ENCODE measurements around the gene TATDN2.
A peak's percentile ranks its signal among the peaks of the same experiment; 100 is the strongest.
"Not testable (repeated sequence)": the region's sequence is repeated elsewhere in the genome, so short reads cannot be mapped to it uniquely, and the experiment has no call there.

Gene TATDN2

DNA sequence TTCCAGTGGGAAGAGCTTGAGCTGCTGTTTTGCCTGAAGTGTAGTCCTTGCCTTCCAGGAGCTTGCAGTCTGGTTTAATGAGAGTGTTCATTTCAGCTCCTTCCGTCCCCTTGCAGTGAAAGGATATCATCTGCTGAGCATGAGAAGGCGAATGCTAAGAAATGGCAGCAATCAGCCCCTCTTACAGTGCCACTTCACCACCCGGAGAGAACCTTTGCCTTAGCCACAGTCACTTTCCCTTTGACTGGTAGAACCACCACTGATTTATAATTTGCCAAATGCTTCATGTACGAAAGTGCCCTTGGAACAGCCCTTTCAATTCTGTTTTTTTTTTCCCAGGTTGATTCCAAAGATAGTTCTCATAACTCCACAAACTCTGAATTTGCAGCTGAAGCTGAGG, 11.5 kb downstream of the TATDN2 start:
- DNase-seq (ENCODE audit: low spot score) = no peak
- in situ Hi-C loops (cut with MboI; ENCODE audit: low pct_unique_long_range_greater_than_20kb, low sequenced_read_pairs, unreplicated experiment) = no loop called here
- no peak for TF ChIP-seq CTCF (IDR thresholded peaks at IDR 0.05; ENCODE audit: extremely low read depth, insufficient read depth, missing control alignments)

DNA sequence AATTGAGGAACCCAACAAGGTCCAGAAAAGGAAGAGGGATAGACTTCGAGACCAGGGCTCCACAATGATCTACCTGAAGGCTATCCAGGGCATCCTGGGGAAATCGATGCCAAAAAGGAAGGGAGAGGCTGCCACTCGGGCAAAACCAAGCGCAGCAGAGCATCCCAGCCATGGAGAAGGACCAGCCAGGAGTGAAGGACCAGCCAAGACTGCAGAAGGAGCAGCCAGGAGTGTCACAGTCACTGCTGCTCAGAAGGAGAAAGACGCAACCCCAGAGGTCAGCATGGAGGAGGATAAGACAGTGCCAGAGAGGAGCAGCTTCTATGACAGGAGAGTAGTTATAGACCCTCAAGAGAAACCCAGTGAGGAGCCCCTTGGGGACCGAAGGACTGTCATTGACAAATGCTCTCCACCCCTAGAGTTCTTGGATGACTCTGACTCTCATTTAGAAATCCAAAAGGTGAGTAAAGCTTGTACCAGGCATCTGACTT, 12.0 kb downstream of the TATDN2 start:
- in situ Hi-C loops (cut with MboI; ENCODE audit: low pct_unique_long_range_greater_than_20kb, low sequenced_read_pairs, unreplicated experiment) = no loop called here
- no peak for TF ChIP-seq CTCF (IDR thresholded peaks at IDR 0.05; ENCODE audit: extremely low read depth, insufficient read depth, missing control alignments)
- DNase-seq (ENCODE audit: low spot score) = no peak

- DNase-seq (ENCODE audit: low spot score) = no peak
- in situ Hi-C loops (cut with MboI; ENCODE audit: low pct_unique_long_range_greater_than_20kb, low sequenced_read_pairs, unreplicated experiment) = no loop called here
- no peak for TF ChIP-seq CTCF (IDR thresholded peaks at IDR 0.05; ENCODE audit: extremely low read depth, insufficient read depth, missing control alignments)
Measured at GRCh38 chr3:10262027-10262426, 13.8 kb downstream of the TATDN2 start.

GRCh38 chr3:10263646-10264363, 15.5 kb downstream of the TATDN2 start:
- no peak for DNase-seq (ENCODE audit: low spot score)
- TF ChIP-seq CTCF (IDR thresholded peaks at IDR 0.05; ENCODE audit: extremely low read depth, insufficient read depth, missing control alignments) = peak; percentile 17
- in situ Hi-C loops (cut with MboI; ENCODE audit: low pct_unique_long_range_greater_than_20kb, low sequenced_read_pairs, unreplicated experiment) = no loop called here

DNA sequence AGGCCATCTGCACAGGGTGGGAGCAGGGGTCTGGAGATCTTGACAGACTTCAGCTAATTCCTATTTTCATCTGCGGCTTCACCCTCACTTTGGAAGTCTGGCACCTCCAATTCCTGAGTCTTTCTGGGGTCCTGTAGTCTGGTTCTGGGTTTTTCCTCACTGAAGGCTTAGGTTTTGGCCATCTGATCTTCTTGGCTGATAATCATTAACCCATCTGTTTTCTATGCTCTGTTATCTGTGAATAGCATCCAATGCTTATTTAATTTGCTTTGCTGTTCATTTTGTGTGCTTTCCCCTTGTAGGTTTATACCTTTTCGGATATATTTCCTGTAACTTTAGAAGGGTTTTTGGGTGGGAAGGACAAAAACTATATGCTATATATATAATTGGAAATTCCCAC, 17.6 kb downstream of the TATDN2 start:
- no peak for DNase-seq (ENCODE audit: low spot score)
- no peak for TF ChIP-seq CTCF (IDR thresholded peaks at IDR 0.05; ENCODE audit: extremely low read depth, insufficient read depth, missing control alignments)
- in situ Hi-C loops (cut with MboI; ENCODE audit: low pct_unique_long_range_greater_than_20kb, low sequenced_read_pairs, unreplicated experiment) = no loop called here

GRCh38 chr3:10266936-10267335, 18.7 kb downstream of the TATDN2 start:
- DNase-seq (ENCODE audit: low spot score); in situ Hi-C loops (cut with MboI; ENCODE audit: low pct_unique_long_range_greater_than_20kb, low sequenced_read_pairs, unreplicated experiment): not testable (repeated sequence)

DNA sequence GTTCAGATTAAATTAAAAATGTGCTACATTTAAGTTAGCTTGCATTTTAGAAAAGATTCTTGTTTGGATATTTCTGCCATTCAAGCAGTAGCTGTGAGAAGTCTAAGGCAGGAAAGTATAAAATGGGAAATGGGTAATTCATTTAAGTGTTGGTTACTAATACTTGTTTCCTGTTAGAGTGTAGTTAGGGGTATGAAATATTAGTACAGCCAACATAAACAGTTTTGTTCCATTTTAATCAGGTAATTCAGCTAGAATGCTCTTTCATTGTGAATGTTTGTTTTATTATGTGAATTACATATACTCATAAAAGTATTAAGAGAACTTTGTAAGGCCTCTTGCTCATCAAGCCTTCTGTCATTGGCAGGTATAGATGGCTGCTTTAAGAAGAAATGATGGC, 19.9 kb downstream of the TATDN2 start:
- TF ChIP-seq CTCF (IDR thresholded peaks at IDR 0.05; ENCODE audit: extremely low read depth, insufficient read depth, missing control alignments) = no peak
- in situ Hi-C loops (cut with MboI; ENCODE audit: low pct_unique_long_range_greater_than_20kb, low sequenced_read_pairs, unreplicated experiment) = no loop called here
- DNase-seq (ENCODE audit: low spot score) = no peak
